NCI-H1092 treated with DMSO at 0.1 percent for 48 hours (cell line): ENCODE measurements around the gene ATG4B.
"Not testable (repeated sequence)": the region's sequence is repeated elsewhere in the genome, so short reads cannot be mapped to it uniquely, and the experiment has no call there.

ENCODE experiments used
- DNase-seq: peaks from one replicate; lab custom pipeline; 2025; lab: John Stamatoyannopoulos, UW

ATG4B gene

GRCh38 chr2:241637018-241637794 lies at the start of gene ATG4B, which contains the start of gene THAP4:
ATG4B (plus strand) TSS chr2:241637693; CDS start chr2:241637715, 22 bp downstream.
THAP4 (minus strand) TSS chr2:241637158; CDS start chr2:241637017, 141 bp downstream.
- peak; percentile 62 for DNase-seq

GRCh38 chr2:241589863-241590262 lies 47.6 kb upstream of the ATG4B start:
- DNase-seq: not testable (repeated sequence)

- not testable (repeated sequence) for DNase-seq
These were observed 46.7 kb upstream of the ATG4B start for GRCh38 chr2:241590496-241591455.

- no peak for DNase-seq
These were observed 45.2 kb upstream of the ATG4B start for GRCh38 chr2:241592126-241592845.

- DNase-seq: no peak
These were observed 44.2 kb upstream of the ATG4B start for GRCh38 chr2:241593271-241593670.

- no peak for DNase-seq
These were observed 41.8 kb upstream of the ATG4B start for GRCh38 chr2:241595600-241596140.

GRCh38 chr2:241597561-241597960 lies 39.9 kb upstream of the ATG4B start:
- no peak for DNase-seq

GRCh38 chr2:241598061-241598460 lies 39.4 kb upstream of the ATG4B start:
- no peak for DNase-seq

GRCh38 chr2:241598487-241598886 lies 39.0 kb upstream of the ATG4B start:
- peak; percentile 27 for DNase-seq

- DNase-seq: no peak
These were observed 37.9 kb upstream of the ATG4B start for GRCh38 chr2:241599615-241600014.

GRCh38 chr2:241601841-241602240 lies 35.7 kb upstream of the ATG4B start:
- peak; percentile 3 for DNase-seq

- no peak for DNase-seq
These were observed 34.8 kb upstream of the ATG4B start for GRCh38 chr2:241602720-241603119.

GRCh38 chr2:241603686-241604085 lies 33.8 kb upstream of the ATG4B start:
- DNase-seq: no peak

GRCh38 chr2:241606186-241606585 lies 31.3 kb upstream of the ATG4B start:
- no peak for DNase-seq

GRCh38 chr2:241607162-241607885 lies 30.2 kb upstream of the ATG4B start:
- DNase-seq: no peak

GRCh38 chr2:241608881-241609280 lies 28.6 kb upstream of the ATG4B start:
- no peak for DNase-seq

- DNase-seq: no peak
These were observed 27.4 kb upstream of the ATG4B start for GRCh38 chr2:241609859-241610793.

- DNase-seq: no peak
These were observed 26.4 kb upstream of the ATG4B start for GRCh38 chr2:241611062-241611461.

GRCh38 chr2:241612156-241613016 lies 25.1 kb upstream of the ATG4B start:
- no peak for DNase-seq
